WERI-Rb-1 (cell line): ENCODE measurements around the gene NAPG.
"Not testable (repeated sequence)": the region's sequence is repeated elsewhere in the genome, so short reads cannot be mapped to it uniquely, and the experiment has no call there.

Experiments
- DNase-seq: peaks from one replicate; pipeline ENCODE4 v3.0.0-alpha.2; 2020
- H3K27ac ChIP-seq: fragments of 250-450 bp; sonication (Bioruptor Pico); 2 replicates; pipeline ENCODE4 v1.5.1; 2020; ENCODE audit warnings: mild to moderate bottlenecking, moderate library complexity
- H3K27me3 ChIP-seq: fragments of 250-450 bp; sonication (Bioruptor Pico); 2 replicates; pipeline ENCODE4 v1.5.1; 2021; ENCODE audit warnings: mild to moderate bottlenecking, low read depth, moderate library complexity; ENCODE audit not compliant: insufficient read depth, severe bottlenecking
- H3K36me3 ChIP-seq: fragments of 250-450 bp; sonication (Bioruptor Pico); 2 replicates; pipeline ENCODE4 v1.5.1; 2020; ENCODE audit warnings: mild to moderate bottlenecking, moderate library complexity
- H3K4me3 ChIP-seq: 2 replicates; pipeline ENCODE4 v1.5.1; 2011; ENCODE audit warnings: low read depth, mild to moderate bottlenecking, control low read depth, low read length
- H3K9me3 ChIP-seq: fragments of 250-450 bp; sonication (Bioruptor Pico); 2 replicates; pipeline ENCODE4 v1.5.1; 2021; ENCODE audit warnings: mild to moderate bottlenecking, moderate library complexity; ENCODE audit not compliant: severe bottlenecking
- CTCF ChIP-seq: IDR thresholded peaks from 2 replicates; pipeline ENCODE4 v1.5.1; 2011; ENCODE audit warnings: low read depth, mild to moderate bottlenecking, control low read depth, inconsistent platforms, low read length

Gene NAPG

GRCh38 chr18:10500038-10500437, 25.8 kb upstream of the NAPG start:
- Histone ChIP-seq H3K27ac (no peak overlapping the region), H3K9me3 (no peaks in the 10 kb centered on the region), H3K27me3 (no peaks in the 10 kb centered on the region), H3K36me3 (no peaks in the 10 kb centered on the region), H3K4me3 (no peak overlapping the region)
- no peak for DNase-seq
- TF ChIP-seq CTCF = no peak

GRCh38 chr18:10504723-10505122, 21.1 kb upstream of the NAPG start:
- H3K4me3 ChIP-seq = no peak overlapping the region
- TF ChIP-seq CTCF = no peak
- peaks cover 5% of the 10 kb centered on the region for H3K9me3 ChIP-seq
- H3K27ac ChIP-seq = no peak overlapping the region
- H3K27me3 ChIP-seq = no peaks in the 10 kb centered on the region
- H3K36me3 ChIP-seq = no peaks in the 10 kb centered on the region
- no peak for DNase-seq

GRCh38 chr18:10505892-10506291, 19.9 kb upstream of the NAPG start:
- not testable (repeated sequence) for H3K36me3 ChIP-seq, H3K9me3 ChIP-seq, DNase-seq, H3K4me3 ChIP-seq, H3K27me3 ChIP-seq, H3K27ac ChIP-seq

- TF ChIP-seq CTCF = no peak
- H3K9me3 ChIP-seq = peaks cover 5% of the 10 kb centered on the region
- no peak overlapping the region for H3K27ac ChIP-seq
- H3K27me3 ChIP-seq = no peaks in the 10 kb centered on the region
- no peaks in the 10 kb centered on the region for H3K36me3 ChIP-seq
- no peak overlapping the region for H3K4me3 ChIP-seq
- DNase-seq = no peak
These were observed 17.2 kb upstream of the NAPG start for GRCh38 chr18:10508591-10508990.

GRCh38 chr18:10511236-10511635, 14.6 kb upstream of the NAPG start:
- no peak overlapping the region for H3K4me3 ChIP-seq
- no peaks in the 10 kb centered on the region for H3K27me3 ChIP-seq
- H3K9me3 ChIP-seq = peaks cover 5% of the 10 kb centered on the region
- no peak for DNase-seq
- H3K36me3 ChIP-seq = no peaks in the 10 kb centered on the region
- no peak overlapping the region for H3K27ac ChIP-seq
- no peak for TF ChIP-seq CTCF

GRCh38 chr18:10514082-10514481, 11.7 kb upstream of the NAPG start:
- Histone ChIP-seq H3K9me3 (peaks cover 2% of the 10 kb centered on the region), H3K36me3 (no peaks in the 10 kb centered on the region), H3K27me3 (no peaks in the 10 kb centered on the region), H3K4me3 (no peak overlapping the region), H3K27ac (no peak overlapping the region)
- DNase-seq = no peak
- no peak for TF ChIP-seq CTCF
